K562 (cell line): ENCODE results near the gene FTH1. TPM values are rescaled to one million over a fixed set of nuclear protein-coding genes. Genes with fewer than 3 reads are reported as not detected.

ENCODE experiments used
- HMG20B ChIP-seq: fragments of 250-450 bp; sonication (Bioruptor Pico); IDR thresholded peaks from 2 replicates; pipeline ENCODE4 v1.5.0; 2021; ENCODE audit warnings: mild to moderate bottlenecking
- NR2F6 ChIP-seq: fragments of 450-650 bp; formaldehyde crosslinking; IDR thresholded peaks from 2 replicates; pipeline ENCODE4 v1.4.0; 2020; ENCODE audit warnings: mild to moderate bottlenecking
- PCBP2 ChIP-seq: fragments of 200-400 bp; formaldehyde crosslinking; IDR thresholded peaks from 2 replicates; pipeline ENCODE4 v1.6.1; 2018; ENCODE audit warnings: low read length, low read depth, mild to moderate bottlenecking, moderate library complexity; ENCODE audit not compliant: poor library complexity, severe bottlenecking
- PPARD ChIP-seq: fragments of 250-450 bp; sonication (Bioruptor Pico); IDR thresholded peaks from 2 replicates; pipeline ENCODE4 v1.8.0; 2022; ENCODE audit warnings: inconsistent platforms, mild to moderate bottlenecking, moderate library complexity
- SIN3A ChIP-seq, 2 experiments: fragments of 150-350 bp in 1 of 2; IDR thresholded peaks; 2 replicates each; pipeline ENCODE4 v1.6.1; 2011 to 2016; ENCODE audit warnings: borderline replicate concordance in 2 of 2, low read depth in 2 of 2, low read length in 2 of 2, mild to moderate bottlenecking in 2 of 2, moderate library complexity in 2 of 2; ENCODE audit not compliant: control insufficient read depth in 1 of 2
- SNAPC5 ChIP-seq: fragments of 250-450 bp; sonication (Bioruptor Pico); IDR thresholded peaks from 2 replicates; pipeline ENCODE4 v1.8.0; 2021; ENCODE audit warnings: moderate library complexity, mild to moderate bottlenecking, inconsistent platforms
- SPI1 ChIP-seq: IDR thresholded peaks from 2 replicates; pipeline ENCODE4 v1.6.1; 2011; ENCODE audit warnings: low read depth, low read length, control low read depth, borderline replicate concordance
- TCF7 ChIP-seq: sonication (generic); IDR thresholded peaks from 2 replicates; pipeline ENCODE4 v1.6.1; 2016; ENCODE audit warnings: antibody characterized with exemption, borderline replicate concordance
- ZNF282 ChIP-seq: sonication (generic); formaldehyde crosslinking; IDR thresholded peaks from 2 replicates; pipeline ENCODE4 v1.8.1; 2023; ENCODE audit warnings: missing genetic modification reagents
- ZNF407 ChIP-seq: fragments of 450-650 bp; IDR thresholded peaks from 2 replicates; pipeline ENCODE4 v1.6.1; 2016; ENCODE audit warnings: low read depth
- ZNF780A ChIP-seq: fragments of 250-450 bp; sonication (Bioruptor Pico); IDR thresholded peaks from 2 replicates; pipeline ENCODE4 v1.5.0; 2021; ENCODE audit warnings: mild to moderate bottlenecking
- polyA plus RNA-seq, 8 experiments: library from polyadenylated mRNA; depleted of rRNA in 4 of 8; stranded (reverse) in 5 of 8; unstranded in 3 of 8; fragments of >200 nt; fragmentation: Nextera tagmentation in 2 of 8; fragmentation: Illumina TruSeq in 1 of 8; extraction: Ambion mirVana in 2 of 8; extraction: Trizol in 1 of 8; gene quantifications; 2 replicates each; pipeline versions ENCODE4 v1.2.1 to v1.2.3, GENCODE V29; 2011 to 2014; ENCODE audit warnings: inconsistent platforms in 1 of 8, missing spikeins in 1 of 8
- total RNA-seq, 7 experiments: library from RNA; depleted of rRNA in 6 of 7; stranded (reverse); fragments of >200 nt in 6 of 7; fragmentation: Illumina TruSeq in 2 of 7; extraction: Trizol in 2 of 7; gene quantifications; 2 replicates each; pipeline versions ENCODE4 v1.2.1 to v1.2.3, GENCODE V29; 2011 to 2021; ENCODE audit warnings: low replicate concordance in 1 of 7
- TF ChIP-seq, protein P1 (sequence below): fragments of 250-450 bp; sonication (Bioruptor Pico); IDR thresholded peaks from 2 replicates; pipeline ENCODE4 v1.4.0; 2020; ENCODE audit warnings: mild to moderate bottlenecking, moderate library complexity
- TF ChIP-seq, protein P2 (sequence below): fragments of 250-450 bp; sonication (Bioruptor Pico); IDR thresholded peaks from 2 replicates; pipeline ENCODE4 v1.4.0; 2020; ENCODE audit warnings: mild to moderate bottlenecking

FTH1 gene
- total and polyA plus RNA-seq, 9 of the 15 experiments (the other 6 are each of a cell fraction or from before 2014, with no cell fraction given) = 370 to 3,146 (median 802) TPM

- TF ChIP-seq ZNF407 = no peak
- TF ChIP-seq ZNF282 (CRISPR knock-in tag) = no peak
- TF ChIP-seq, protein P1, sequence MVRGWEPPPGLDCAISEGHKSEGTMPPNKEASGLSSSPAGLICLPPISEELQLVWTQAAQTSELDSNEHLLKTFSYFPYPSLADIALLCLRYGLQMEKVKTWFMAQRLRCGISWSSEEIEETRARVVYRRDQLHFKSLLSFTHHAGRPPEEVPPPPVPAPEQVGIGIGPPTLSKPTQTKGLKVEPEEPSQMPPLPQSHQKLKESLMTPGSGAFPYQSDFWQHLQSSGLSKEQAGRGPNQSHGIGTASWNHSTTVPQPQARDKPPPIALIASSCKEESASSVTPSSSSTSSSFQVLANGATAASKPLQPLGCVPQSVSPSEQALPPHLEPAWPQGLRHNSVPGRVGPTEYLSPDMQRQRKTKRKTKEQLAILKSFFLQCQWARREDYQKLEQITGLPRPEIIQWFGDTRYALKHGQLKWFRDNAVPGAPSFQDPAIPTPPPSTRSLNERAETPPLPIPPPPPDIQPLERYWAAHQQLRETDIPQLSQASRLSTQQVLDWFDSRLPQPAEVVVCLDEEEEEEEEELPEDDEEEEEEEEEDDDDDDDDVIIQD (CRISPR knock-in tag) = no peak
- TF ChIP-seq ZNF780A (CRISPR knock-in tag) = no peak
- no peak for TF ChIP-seq HMG20B
- no peak for TF ChIP-seq PCBP2
- no peak for TF ChIP-seq NR2F6 (CRISPR knock-in tag)
- no peak for TF ChIP-seq SPI1
- TF ChIP-seq, protein P2, sequence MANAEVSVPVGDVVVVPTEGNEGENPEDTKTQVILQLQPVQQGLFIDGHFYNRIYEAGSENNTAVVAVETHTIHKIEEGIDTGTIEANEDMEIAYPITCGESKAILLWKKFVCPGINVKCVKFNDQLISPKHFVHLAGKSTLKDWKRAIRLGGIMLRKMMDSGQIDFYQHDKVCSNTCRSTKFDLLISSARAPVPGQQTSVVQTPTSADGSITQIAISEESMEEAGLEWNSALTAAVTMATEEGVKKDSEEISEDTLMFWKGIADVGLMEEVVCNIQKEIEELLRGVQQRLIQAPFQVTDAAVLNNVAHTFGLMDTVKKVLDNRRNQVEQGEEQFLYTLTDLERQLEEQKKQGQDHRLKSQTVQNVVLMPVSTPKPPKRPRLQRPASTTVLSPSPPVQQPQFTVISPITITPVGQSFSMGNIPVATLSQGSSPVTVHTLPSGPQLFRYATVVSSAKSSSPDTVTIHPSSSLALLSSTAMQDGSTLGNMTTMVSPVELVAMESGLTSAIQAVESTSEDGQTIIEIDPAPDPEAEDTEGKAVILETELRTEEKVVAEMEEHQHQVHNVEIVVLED (CRISPR knock-in tag) = no peak
- no peak for TF ChIP-seq SIN3A (IDR thresholded peaks at IDR 0.05; ENCODE audit: borderline replicate concordance in 2 of 2, control insufficient read depth in 1 of 2, low read depth in 2 of 2, low read length in 2 of 2)
- TF ChIP-seq PPARD (CRISPR knock-in tag) = no peak
- no peak for TF ChIP-seq TCF7
- no peak for TF ChIP-seq SNAPC5 (CRISPR knock-in tag)
These were observed 13.2 kb downstream of the FTH1 start (continued) for GRCh38 chr11:61954106-61954850.
